ENCODE data around the gene CEBPZOS.
A peak's percentile ranks its signal among the peaks of the same experiment; 100 is the strongest.

Gene CEBPZOS

GRCh38 chr2:37243435-37243834 is 47.1 kb downstream of the CEBPZOS start:
- TF ChIP-seq CTCF (IDR thresholded peaks at IDR 0.05; ENCODE audit: low read length, missing control alignments), result no peak
- H3K4me3 ChIP-seq (replicated peaks; ENCODE audit: low read depth, low read length), result no peak overlapping the region
- no peak for DNase-seq (ENCODE audit: low read depth)

- H3K4me3 ChIP-seq (replicated peaks; ENCODE audit: low read depth, low read length), result no peak overlapping the region
- TF ChIP-seq CTCF (IDR thresholded peaks at IDR 0.05; ENCODE audit: low read length, missing control alignments), result no peak
- DNase-seq (ENCODE audit: low read depth), result peak; percentile 11
Measured at GRCh38 chr2:37244017-37244416, 47.7 kb downstream of the CEBPZOS start.

- no peak for TF ChIP-seq CTCF (IDR thresholded peaks at IDR 0.05; ENCODE audit: low read length, missing control alignments)
- DNase-seq (ENCODE audit: low read depth), result no peak
- H3K4me3 ChIP-seq (replicated peaks; ENCODE audit: low read depth, low read length), result no peak overlapping the region
Measured at GRCh38 chr2:37244755-37245154, 48.5 kb downstream of the CEBPZOS start.

- DNase-seq (ENCODE audit: low read depth), result no peak
- no peak overlapping the region for H3K4me3 ChIP-seq (replicated peaks; ENCODE audit: low read depth, low read length)
- TF ChIP-seq CTCF (IDR thresholded peaks at IDR 0.05; ENCODE audit: low read length, missing control alignments), result no peak
Measured at GRCh38 chr2:37246205-37246604, 49.9 kb downstream of the CEBPZOS start.

GRCh38 chr2:37250869-37251740 is 54.8 kb downstream of the CEBPZOS start:
- no peak for DNase-seq (ENCODE audit: low read depth)
- no peak overlapping the region for H3K4me3 ChIP-seq (replicated peaks; ENCODE audit: low read depth, low read length)
- no peak for TF ChIP-seq CTCF (IDR thresholded peaks at IDR 0.05; ENCODE audit: low read length, missing control alignments)

All from fibroblast of pulmonary artery (primary cell).